BJ (cell line): ENCODE measurements around the gene RCOR1. TPM values are rescaled to one million over a fixed set of nuclear protein-coding genes. Genes with fewer than 3 reads are reported as not detected.
A peak's percentile ranks its signal among the peaks of the same experiment; 100 is the strongest.

Experiments
- CTCF ChIA-PET: fragments of 350-600 bp; formaldehyde crosslinking; extraction: SDS; loops from one replicate; lab custom pipeline; 2021; ENCODE audit warnings: antibody characterized with exemption, inconsistent platforms; lab: Yijun Ruan, JAX
- POLR2A ChIA-PET: fragments of 300-600 bp; sonication (Branson Sonifier 250); formaldehyde crosslinking; extraction: SDS; loops from one replicate; lab custom pipeline; 2021; ENCODE audit warnings: antibody characterized with exemption; lab: Charles Lee
- DNase-seq: peaks from one replicate; pipeline ENCODE4 v3.0.0-alpha.2; 2011; ENCODE audit warnings: low read depth
- H3K27me3 ChIP-seq: 2 replicates; pipeline ENCODE4 v1.6.0; 2011; ENCODE audit warnings: low read length; ENCODE audit not compliant: control insufficient read depth, insufficient read depth
- H3K36me3 ChIP-seq: 2 replicates; pipeline ENCODE4 v1.5.1; 2011; ENCODE audit warnings: low read length; ENCODE audit not compliant: control insufficient read depth, insufficient read depth
- H3K4me3 ChIP-seq: 2 replicates; pipeline ENCODE4 v1.5.1; 2011; ENCODE audit warnings: low read depth, mild to moderate bottlenecking, control low read depth, low read length
- polyA minus RNA-seq: library from RNA; depleted of rRNA, polyadenylated mRNA; stranded (reverse); fragments of >200 nt; gene quantifications from 2 replicates; pipeline ENCODE4 v1.2.3, GENCODE V29; 2011; rRNA and poly(A)+ RNA removed
- polyA plus RNA-seq: library from polyadenylated mRNA; depleted of rRNA; stranded (reverse); fragments of >200 nt; gene quantifications from 2 replicates; pipeline ENCODE4 v1.2.3, GENCODE V29; 2011; rRNA removed
- TF ChIP-seq, protein P1 (sequence below): IDR thresholded peaks from 2 replicates; pipeline ENCODE4 v1.5.1; 2011; ENCODE audit warnings: low read depth, mild to moderate bottlenecking, control low read depth, inconsistent platforms, low read length, moderate library complexity; ENCODE audit not compliant: insufficient read depth

Gene RCOR1
- polyA plus RNA-seq, result 7.9 and 11.8 TPM in 2 replicates
- 11.2 and 11.8 TPM in 2 replicates for polyA minus RNA-seq

DNA sequence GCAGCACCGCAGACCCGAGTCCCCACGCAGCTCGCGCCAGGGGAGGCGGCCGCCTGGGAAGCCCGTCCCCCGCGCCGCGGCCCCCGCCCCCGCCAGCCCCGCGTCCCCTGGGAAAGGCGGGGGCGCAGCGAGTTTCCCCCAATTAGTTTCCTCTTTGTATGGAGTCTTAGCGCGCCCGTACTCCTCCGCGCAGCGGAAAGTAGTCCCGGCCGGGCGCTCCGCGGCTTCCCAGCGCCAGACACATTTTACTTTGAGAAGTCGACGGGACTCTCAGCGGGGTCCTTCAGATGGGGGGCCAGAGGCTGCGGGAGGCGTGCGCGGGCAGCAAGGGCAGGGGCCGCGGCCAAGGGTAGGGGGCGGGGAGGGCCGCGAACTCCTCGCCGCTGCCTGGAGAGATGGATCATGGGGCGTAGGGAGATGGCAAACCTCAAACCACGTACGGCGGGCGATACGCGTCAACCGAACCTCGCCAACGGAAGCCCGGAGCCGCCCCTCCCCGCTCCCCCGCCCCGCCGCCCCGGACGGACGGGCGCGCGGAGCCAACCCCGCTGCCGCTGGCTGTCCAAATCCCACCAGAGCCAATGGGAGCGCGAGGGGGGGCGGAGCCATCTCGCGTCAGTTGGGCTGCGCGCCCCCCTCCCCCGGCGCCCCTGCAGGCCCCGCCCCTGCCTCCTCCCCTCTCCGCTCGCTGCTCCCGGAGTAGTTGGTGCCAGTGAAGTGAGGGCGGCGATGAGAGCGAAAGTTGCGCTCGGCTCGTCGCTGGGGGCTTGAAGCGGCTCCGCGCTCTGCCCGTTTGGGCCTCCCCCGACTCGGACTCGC, at the start of gene RCOR1:
TSS of gene RCOR1 (plus strand) at position 706 of the 819 bp plus-strand sequence. CDS start 238 bp downstream, outside the sequence.
- Histone ChIP-seq H3K27me3 (no peaks in the 10 kb centered on the region), H3K4me3 (peak within 1 kb of the TSS; percentile 91), H3K36me3 (no peaks in the 10 kb centered on the region)
- peak; percentile 61 for DNase-seq
- ChIA-PET POLR2A (no interaction called here), CTCF (interaction anchor here (1.1 to 3.9 kb wide), 3 partner anchors 12 to 68 kb away, joined by 5 to 27 read pairs (median 25); no protein-coding TSS in a partner anchor)
- TF ChIP-seq, protein P1, sequence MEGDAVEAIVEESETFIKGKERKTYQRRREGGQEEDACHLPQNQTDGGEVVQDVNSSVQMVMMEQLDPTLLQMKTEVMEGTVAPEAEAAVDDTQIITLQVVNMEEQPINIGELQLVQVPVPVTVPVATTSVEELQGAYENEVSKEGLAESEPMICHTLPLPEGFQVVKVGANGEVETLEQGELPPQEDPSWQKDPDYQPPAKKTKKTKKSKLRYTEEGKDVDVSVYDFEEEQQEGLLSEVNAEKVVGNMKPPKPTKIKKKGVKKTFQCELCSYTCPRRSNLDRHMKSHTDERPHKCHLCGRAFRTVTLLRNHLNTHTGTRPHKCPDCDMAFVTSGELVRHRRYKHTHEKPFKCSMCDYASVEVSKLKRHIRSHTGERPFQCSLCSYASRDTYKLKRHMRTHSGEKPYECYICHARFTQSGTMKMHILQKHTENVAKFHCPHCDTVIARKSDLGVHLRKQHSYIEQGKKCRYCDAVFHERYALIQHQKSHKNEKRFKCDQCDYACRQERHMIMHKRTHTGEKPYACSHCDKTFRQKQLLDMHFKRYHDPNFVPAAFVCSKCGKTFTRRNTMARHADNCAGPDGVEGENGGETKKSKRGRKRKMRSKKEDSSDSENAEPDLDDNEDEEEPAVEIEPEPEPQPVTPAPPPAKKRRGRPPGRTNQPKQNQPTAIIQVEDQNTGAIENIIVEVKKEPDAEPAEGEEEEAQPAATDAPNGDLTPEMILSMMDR, result no peak

DNA sequence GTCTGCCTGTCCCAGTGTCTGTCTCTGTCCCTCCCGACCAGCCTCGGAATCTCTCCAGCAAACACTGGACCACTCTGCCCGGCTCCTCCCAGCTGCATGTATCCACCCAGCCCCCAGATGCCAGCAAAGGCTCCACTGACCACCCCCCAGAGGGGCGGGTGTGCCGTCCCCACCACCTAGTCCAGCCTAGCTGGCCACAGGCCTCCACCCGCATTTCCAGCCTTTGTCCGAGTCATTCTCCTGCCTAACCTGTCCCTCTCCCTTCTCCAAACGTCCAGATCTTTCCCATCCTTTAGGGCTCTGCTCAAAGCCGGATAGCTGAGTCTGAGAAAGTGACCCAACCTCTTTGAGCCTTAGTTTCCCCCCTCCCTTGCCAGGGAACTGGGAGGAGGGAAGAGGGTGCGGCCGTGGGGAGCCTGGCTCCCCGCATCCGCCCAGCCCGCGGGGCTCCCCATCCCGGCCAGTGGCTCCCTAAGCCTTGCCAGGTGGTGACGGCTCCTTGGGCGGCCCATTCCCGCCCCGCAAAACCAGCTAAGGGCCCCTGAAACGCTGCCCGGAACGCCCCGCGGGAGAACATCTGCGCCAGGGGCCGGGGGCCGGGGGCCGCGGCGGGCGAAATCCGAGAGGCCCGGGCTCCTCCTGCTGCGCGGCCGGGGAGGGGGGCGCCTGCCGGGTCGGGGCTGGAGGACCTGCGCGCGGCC, 48.3 kb upstream of the RCOR1 start:
- peaks cover 2% of the 10 kb centered on the region; the same call in 1 of the 2 replicates for H3K27me3 ChIP-seq
- ChIA-PET CTCF (interaction anchor here (2.1 kb wide), 1 partner anchor 20 kb away, joined by 6 read pairs; no protein-coding TSS in a partner anchor), POLR2A (no interaction called here)
- no peak overlapping the region for H3K4me3 ChIP-seq
- H3K36me3 ChIP-seq, result no peaks in the 10 kb centered on the region
- no peak for DNase-seq
- TF ChIP-seq, protein P1, result no peak

DNA sequence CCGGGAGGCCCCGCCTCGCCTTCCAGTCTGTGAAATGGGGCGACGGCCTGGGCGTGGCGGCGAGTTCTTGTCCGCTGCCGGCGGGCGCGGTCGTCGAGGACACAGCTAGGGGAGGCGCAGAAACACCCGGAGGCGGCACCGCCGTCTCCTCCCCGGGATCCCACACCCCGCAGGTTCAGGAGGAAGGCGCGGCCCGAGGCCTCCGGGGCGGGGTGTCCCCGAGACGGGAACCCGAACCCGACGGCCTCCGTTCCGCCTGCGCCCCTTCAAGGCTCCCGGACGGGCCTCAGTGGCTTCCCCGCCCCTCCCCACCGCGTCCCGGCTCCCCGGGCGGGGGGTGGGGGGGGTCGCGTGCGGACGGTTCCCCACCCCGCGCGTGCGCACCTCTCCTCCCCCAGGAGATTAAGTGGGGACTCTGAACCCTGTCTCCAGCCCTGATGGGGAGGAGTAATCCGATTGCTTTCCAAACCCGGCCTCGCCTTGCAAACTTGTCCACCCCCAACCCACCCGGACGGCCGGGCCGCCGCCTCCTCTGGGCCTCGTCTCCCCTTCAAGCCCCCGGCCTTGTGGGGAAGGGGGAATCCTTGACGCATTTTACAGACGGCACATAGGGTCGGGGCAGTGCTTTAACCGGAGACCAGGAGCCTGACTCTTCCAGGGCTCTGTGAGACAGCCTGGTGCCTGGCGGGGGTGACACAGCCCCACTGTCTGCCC, 47.5 kb upstream of the RCOR1 start:
- ChIA-PET CTCF (no interaction called here), POLR2A (no interaction called here)
- TF ChIP-seq, protein P1, result no peak
- Histone ChIP-seq H3K27me3 (peaks cover 2% of the 10 kb centered on the region; the same call in 1 of the 2 replicates), H3K36me3 (no peaks in the 10 kb centered on the region), H3K4me3 (no peak overlapping the region)
- no peak for DNase-seq

DNA sequence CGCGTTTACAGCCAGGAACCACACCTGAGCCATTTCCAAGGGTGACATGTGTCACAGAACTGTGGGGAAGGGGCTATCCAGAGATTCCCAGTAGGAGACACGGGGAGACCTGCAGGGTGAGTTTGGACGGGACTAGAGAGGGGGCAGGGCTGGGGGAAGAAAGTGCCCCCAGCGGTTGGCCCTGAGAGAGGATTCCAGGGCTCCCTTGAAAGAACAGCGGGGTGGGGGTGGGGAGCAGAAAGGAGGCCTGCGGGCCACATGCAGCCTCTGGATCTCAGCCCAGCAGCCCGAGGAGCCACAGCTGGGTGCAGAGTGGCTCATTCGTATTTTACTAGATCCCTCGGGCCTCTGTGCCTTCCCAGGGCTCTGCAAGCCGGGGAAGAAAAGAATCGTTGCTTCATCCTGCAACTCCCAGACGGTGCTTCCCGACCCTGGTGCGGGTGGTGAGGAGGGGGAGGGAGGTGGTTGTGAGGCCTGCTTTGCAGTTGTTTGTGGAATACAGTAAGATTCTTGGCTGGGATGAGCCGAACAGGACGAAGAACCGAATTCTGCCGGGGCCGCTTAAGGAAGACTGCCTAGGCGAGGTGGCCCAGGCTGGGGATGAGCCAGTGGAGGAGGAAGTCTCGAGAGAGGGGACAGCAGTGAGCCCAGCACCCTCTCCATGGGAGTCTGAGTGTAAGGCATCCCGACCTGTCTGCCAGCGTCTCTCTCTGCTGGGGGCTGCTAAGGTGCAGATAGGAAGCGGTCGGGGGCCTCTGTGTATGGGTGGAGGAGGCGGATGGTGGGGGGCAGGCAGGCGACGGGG, 46.8 kb upstream of the RCOR1 start:
- Histone ChIP-seq H3K36me3 (no peaks in the 10 kb centered on the region), H3K27me3 (peaks cover 2% of the 10 kb centered on the region; the same call in 1 of the 2 replicates), H3K4me3 (no peak overlapping the region; the same call in 1 of the 2 replicates)
- ChIA-PET CTCF (interaction anchor here (0.6 kb wide), 1 partner anchor 51 kb away, joined by 4 read pairs; no protein-coding TSS in a partner anchor), POLR2A (no interaction called here)
- TF ChIP-seq, protein P1, result peak; percentile 33
- peak; percentile 33 for DNase-seq
